GM23338 (cell line): ENCODE data around the gene SPECC1. TPM values are rescaled to one million over a fixed set of nuclear protein-coding genes. Genes with fewer than 3 reads are reported as not detected.
A peak's percentile ranks its signal among the peaks of the same experiment; 100 is the strongest.

Experiments used
- ATAC-seq: fragments of 200-7000 bp; cut with Tn5 transposase; 3 replicates; pipeline ENCODE4 v1.9.1; 2020
- DNase-seq: peaks from one replicate; pipeline ENCODE4 v3.0.0-alpha.2; 2015; ENCODE audit warnings: low spot score
- H2AFZ ChIP-seq: fragments of 200-600 bp; sonication (generic); 2 replicates; pipeline ENCODE4 v1.8.0; 2016; ENCODE audit warnings: antibody characterized with exemption, mild to moderate bottlenecking, moderate library complexity
- H3F3A ChIP-seq: fragments of 200-600 bp; sonication (generic); replicated peaks from 2 replicates; pipeline ENCODE4 v1.8.0; 2017; ENCODE audit warnings: antibody characterized with exemption, mixed run types, low read depth
- H3K27ac ChIP-seq: fragments of 200-600 bp; sonication (generic); 2 replicates; pipeline ENCODE4 v1.6.1; 2016; ENCODE audit warnings: low read depth
- H3K27me3 ChIP-seq: fragments of 200-600 bp; sonication (generic); 2 replicates; pipeline ENCODE4 v1.8.0; 2016; ENCODE audit warnings: mild to moderate bottlenecking, mixed run types, moderate library complexity; ENCODE audit not compliant: insufficient read depth
- H3K36me3 ChIP-seq: fragments of 200-600 bp; sonication (generic); 2 replicates; pipeline ENCODE4 v1.8.0; 2016; ENCODE audit warnings: mild to moderate bottlenecking; ENCODE audit not compliant: insufficient read depth
- H3K4me1 ChIP-seq: fragments of 200-600 bp; sonication (generic); 2 replicates; pipeline ENCODE4 v1.8.0; 2016; ENCODE audit warnings: mild to moderate bottlenecking, moderate library complexity; ENCODE audit not compliant: insufficient read depth
- H3K4me2 ChIP-seq: fragments of 200-600 bp; sonication (generic); 2 replicates; pipeline ENCODE4 v1.7.1; 2017; ENCODE audit warnings: mixed run types
- H3K4me3 ChIP-seq: fragments of 200-600 bp; sonication (generic); 2 replicates; pipeline ENCODE4 v1.6.1; 2016; ENCODE audit warnings: mixed run types
- H3K79me2 ChIP-seq: fragments of 200-600 bp; sonication (generic); replicated peaks from 2 replicates; pipeline ENCODE4 v1.8.0; 2017; ENCODE audit warnings: mild to moderate bottlenecking; ENCODE audit not compliant: insufficient read depth
- H3K9me2 ChIP-seq: fragments of 200-600 bp; sonication (generic); 2 replicates; pipeline ENCODE4 v1.8.0; 2017; ENCODE audit not compliant: insufficient read depth
- H4K20me1 ChIP-seq: fragments of 200-600 bp; sonication (generic); replicated peaks from 2 replicates; pipeline ENCODE4 v1.8.0; 2017; ENCODE audit warnings: mild to moderate bottlenecking; ENCODE audit not compliant: insufficient read depth
- H3K27ac Mint-ChIP-seq: 2 replicates; pipeline ENCODE4 v1.8.0; 2020; ENCODE audit warnings: inconsistent platforms, mild to moderate bottlenecking, moderate library complexity, mixed read lengths
- H3K27me3 Mint-ChIP-seq: 3 replicates; pipeline ENCODE4 v1.8.0; 2022; ENCODE audit warnings: low read depth, mild to moderate bottlenecking, moderate library complexity, mixed read lengths, inconsistent platforms; ENCODE audit not compliant: insufficient read depth, poor library complexity
- H3K36me3 Mint-ChIP-seq: 3 replicates; pipeline ENCODE4 v1.8.0; 2021; ENCODE audit warnings: low read depth, mild to moderate bottlenecking, inconsistent platforms, moderate library complexity, mixed read lengths
- H3K4me1 Mint-ChIP-seq: 3 replicates; pipeline ENCODE4 v1.8.0; 2020; ENCODE audit warnings: mild to moderate bottlenecking, inconsistent platforms, mixed read lengths
- H3K4me3 Mint-ChIP-seq: 3 replicates; pipeline ENCODE4 v1.8.0; 2021; ENCODE audit warnings: moderate library complexity, mild to moderate bottlenecking, inconsistent platforms, mixed read lengths
- H3K9me3 Mint-ChIP-seq: 3 replicates; pipeline ENCODE4 v1.8.0; 2020; ENCODE audit warnings: moderate library complexity, mild to moderate bottlenecking, inconsistent platforms, mixed read lengths
- CTCF ChIP-seq, 2 experiments: fragments of 200-600 bp in 1 of 2; sonication (generic) in 1 of 2; conservative IDR thresholded peaks; 2 replicates each; pipeline versions ENCODE4 v1.5.1 to v1.6.1; 2016 to 2017; ENCODE audit warnings: antibody characterized with exemption in 2 of 2, low read depth in 2 of 2, mild to moderate bottlenecking in 2 of 2, moderate library complexity in 1 of 2
- EZH2 ChIP-seq: fragments of 200-600 bp; sonication (generic); IDR thresholded peaks from one replicate; pipeline ENCODE4 v1.8.0; 2017; ENCODE audit warnings: antibody characterized with exemption, mild to moderate bottlenecking, low read depth; ENCODE audit not compliant: unreplicated experiment
- EZH2phosphoT487 ChIP-seq: fragments of 200-600 bp; sonication (generic); IDR thresholded peaks from one replicate; pipeline ENCODE4 v1.8.1; 2018; ENCODE audit warnings: antibody characterized with exemption; ENCODE audit not compliant: unreplicated experiment
- JUNB ChIP-seq: IDR thresholded peaks from one replicate; pipeline ENCODE4 v1.6.1; 2016; ENCODE audit warnings: antibody characterized with exemption; ENCODE audit not compliant: unreplicated experiment
- NANOG ChIP-seq: IDR thresholded peaks from 2 replicates; pipeline ENCODE4 v1.6.1; 2016; ENCODE audit warnings: antibody characterized with exemption, borderline replicate concordance
- POLR2AphosphoS5 ChIP-seq: IDR thresholded peaks from 2 replicates; pipeline ENCODE4 v1.6.1; 2016; ENCODE audit warnings: antibody characterized with exemption, low read depth
- STAT1 ChIP-seq: IDR thresholded peaks from one replicate; pipeline ENCODE4 v1.6.1; 2016; ENCODE audit warnings: antibody characterized with exemption; ENCODE audit not compliant: unreplicated experiment
- ZNF114 ChIP-seq: fragments of 250-450 bp; sonication (Bioruptor Pico); IDR thresholded peaks from 2 replicates; pipeline ENCODE4 v1.5.0; 2020; ENCODE audit warnings: mild to moderate bottlenecking, moderate library complexity
- ZNF462 ChIP-seq: fragments of 250-450 bp; sonication (Bioruptor Pico); IDR thresholded peaks from 2 replicates; pipeline ENCODE4 v1.5.0; 2020; ENCODE audit warnings: mild to moderate bottlenecking, moderate library complexity
- polyA plus RNA-seq: library from polyadenylated mRNA; unstranded; fragments of >200 nt; fragmentation: Nextera tagmentation; extraction: Ambion mirVana; gene quantifications from 2 replicates; pipeline ENCODE4 v1.2.1, GENCODE V29; 2016
- total RNA-seq: library from RNA; depleted of rRNA; stranded (reverse); fragments of >200 nt; shearing (Covaris generic); gene quantifications from 2 replicates; pipeline ENCODE4 v1.2.3, GENCODE V29; 2014

Gene SPECC1
- total and polyA plus RNA-seq, 2 experiments from 2014 or later = 42.6 to 101 TPM

- TF ChIP-seq ZNF462 (CRISPR knock-in tag) (no peak), EZH2phosphoT487 (no peak), ZNF114 (CRISPR knock-in tag) (no peak), CTCF (conservative IDR thresholded peaks at IDR 0.05; ENCODE audit: low read depth in 2 of 2) (no peak), NANOG (no peak), JUNB (no peak)
Observed at GRCh38 chr17:20266806-20267458, 257.8 kb downstream of the SPECC1 start (continued).

- H3K27me3 Mint-ChIP-seq = peaks cover 3% of the 10 kb centered on the region
- H3K27ac ChIP-seq = no peak overlapping the region
- no peak overlapping the region for H3K4me2 ChIP-seq
- peak overlapping the region; percentile 63; the same call in 1 of the 2 replicates for H3K27ac Mint-ChIP-seq
- peaks cover 23% of the 10 kb centered on the region for H3K36me3 Mint-ChIP-seq
- H3K4me3 Mint-ChIP-seq = no peak overlapping the region
- H3K9me3 Mint-ChIP-seq = no peaks in the 10 kb centered on the region
- peaks cover 16% of the 10 kb centered on the region for H3K79me2 ChIP-seq
- TF ChIP-seq EZH2 = no peak
- no peak for TF ChIP-seq ZNF114 (CRISPR knock-in tag)
- TF ChIP-seq JUNB = no peak
- TF ChIP-seq STAT1 = no peak
- no peak for TF ChIP-seq POLR2AphosphoS5
- H4K20me1 ChIP-seq = no peaks in the 10 kb centered on the region
- no peaks in the 10 kb centered on the region for H3K9me2 ChIP-seq
- H3K27me3 ChIP-seq = no peaks in the 10 kb centered on the region
- H3K4me3 ChIP-seq = no peak overlapping the region
- DNase-seq (no peak), ATAC-seq (no peak)
- no peaks in the 10 kb centered on the region for H3K36me3 ChIP-seq
- H2AFZ ChIP-seq = no peak overlapping the region
- H3K4me1 Mint-ChIP-seq = peaks cover 26% of the 10 kb centered on the region
- H3K4me1 ChIP-seq = peaks cover 9% of the 10 kb centered on the region
- H3F3A ChIP-seq = no peaks in the 10 kb centered on the region
Observed at GRCh38 chr17:20267459-20267842, 258.3 kb downstream of the SPECC1 start.
